Iris pigment epithelial cell (primary cell): Measurements from ENCODE around the gene EEFSEC.
A peak's percentile ranks its signal among the peaks of the same experiment; 100 is the strongest.

Experiments
- DNase-seq: peaks from one replicate; pipeline ENCODE4 v3.0.0-alpha.2; 2011; ENCODE audit warnings: low read depth

Gene EEFSEC, protein sequence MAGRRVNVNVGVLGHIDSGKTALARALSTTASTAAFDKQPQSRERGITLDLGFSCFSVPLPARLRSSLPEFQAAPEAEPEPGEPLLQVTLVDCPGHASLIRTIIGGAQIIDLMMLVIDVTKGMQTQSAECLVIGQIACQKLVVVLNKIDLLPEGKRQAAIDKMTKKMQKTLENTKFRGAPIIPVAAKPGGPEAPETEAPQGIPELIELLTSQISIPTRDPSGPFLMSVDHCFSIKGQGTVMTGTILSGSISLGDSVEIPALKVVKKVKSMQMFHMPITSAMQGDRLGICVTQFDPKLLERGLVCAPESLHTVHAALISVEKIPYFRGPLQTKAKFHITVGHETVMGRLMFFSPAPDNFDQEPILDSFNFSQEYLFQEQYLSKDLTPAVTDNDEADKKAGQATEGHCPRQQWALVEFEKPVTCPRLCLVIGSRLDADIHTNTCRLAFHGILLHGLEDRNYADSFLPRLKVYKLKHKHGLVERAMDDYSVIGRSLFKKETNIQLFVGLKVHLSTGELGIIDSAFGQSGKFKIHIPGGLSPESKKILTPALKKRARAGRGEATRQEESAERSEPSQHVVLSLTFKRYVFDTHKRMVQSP

DNA sequence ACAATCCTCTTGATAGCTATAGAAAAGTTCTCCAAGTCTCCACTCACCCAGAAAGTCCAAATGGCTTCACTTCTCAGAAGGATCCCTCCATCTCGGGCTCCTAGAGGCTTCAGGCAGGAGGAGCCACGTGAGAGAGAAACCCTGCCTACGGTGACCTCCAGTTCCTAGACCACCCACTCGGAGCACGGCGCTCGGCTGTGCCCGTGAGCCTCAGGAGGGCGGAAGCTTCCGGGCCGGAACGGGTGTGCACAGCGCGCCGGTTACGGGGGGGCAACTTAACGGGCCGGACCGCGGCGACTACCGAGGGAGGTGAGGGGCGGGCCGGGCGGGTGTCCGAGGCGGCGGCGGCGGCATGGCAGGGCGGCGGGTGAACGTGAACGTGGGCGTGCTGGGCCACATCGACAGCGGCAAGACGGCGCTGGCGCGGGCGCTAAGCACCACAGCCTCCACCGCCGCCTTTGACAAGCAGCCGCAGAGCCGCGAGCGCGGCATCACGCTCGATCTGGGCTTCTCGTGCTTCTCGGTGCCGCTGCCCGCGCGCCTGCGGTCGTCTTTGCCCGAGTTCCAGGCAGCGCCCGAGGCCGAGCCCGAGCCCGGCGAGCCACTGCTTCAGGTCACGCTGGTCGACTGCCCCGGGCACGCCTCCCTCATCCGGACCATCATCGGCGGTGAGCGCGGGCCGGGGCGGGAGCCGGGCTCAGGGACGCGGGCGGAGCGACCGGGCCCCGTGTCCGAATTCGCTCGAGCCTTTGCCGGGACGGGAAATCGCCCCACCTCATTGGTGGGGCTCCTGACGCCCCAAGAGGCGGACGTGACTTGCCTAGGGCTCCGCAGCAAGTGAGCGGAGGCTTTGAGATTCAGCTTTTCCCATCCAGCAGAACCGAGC lies at the start of gene EEFSEC:
EEFSEC (plus strand) TSS at position 326 of the 886 bp plus-strand sequence; CDS start at position 353, 27 bp downstream.
- DNase-seq = peak; percentile 89

DNA sequence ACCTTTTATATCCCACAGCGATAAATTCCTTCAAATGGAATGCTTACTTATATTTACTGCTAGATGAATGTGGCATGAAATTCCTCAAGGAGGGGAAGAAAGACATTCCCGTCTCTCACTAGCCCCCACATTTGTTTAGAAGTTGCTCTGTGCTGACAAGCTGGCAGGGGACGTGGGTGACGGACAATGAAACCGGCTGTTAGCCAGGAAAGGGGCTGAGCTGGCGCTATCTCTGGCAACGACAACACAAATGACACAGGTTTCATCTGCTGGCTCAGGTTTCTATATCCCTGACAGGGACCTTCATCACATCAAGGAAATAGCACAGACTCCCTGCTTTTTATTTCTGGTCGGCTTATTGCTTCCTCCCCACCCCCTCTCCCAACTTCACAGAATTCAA lies 45.4 kb upstream of the EEFSEC start:
- DNase-seq = no peak

- no peak for DNase-seq
Measured at GRCh38 chr3:128111147-128111546, 42.1 kb upstream of the EEFSEC start.

DNA sequence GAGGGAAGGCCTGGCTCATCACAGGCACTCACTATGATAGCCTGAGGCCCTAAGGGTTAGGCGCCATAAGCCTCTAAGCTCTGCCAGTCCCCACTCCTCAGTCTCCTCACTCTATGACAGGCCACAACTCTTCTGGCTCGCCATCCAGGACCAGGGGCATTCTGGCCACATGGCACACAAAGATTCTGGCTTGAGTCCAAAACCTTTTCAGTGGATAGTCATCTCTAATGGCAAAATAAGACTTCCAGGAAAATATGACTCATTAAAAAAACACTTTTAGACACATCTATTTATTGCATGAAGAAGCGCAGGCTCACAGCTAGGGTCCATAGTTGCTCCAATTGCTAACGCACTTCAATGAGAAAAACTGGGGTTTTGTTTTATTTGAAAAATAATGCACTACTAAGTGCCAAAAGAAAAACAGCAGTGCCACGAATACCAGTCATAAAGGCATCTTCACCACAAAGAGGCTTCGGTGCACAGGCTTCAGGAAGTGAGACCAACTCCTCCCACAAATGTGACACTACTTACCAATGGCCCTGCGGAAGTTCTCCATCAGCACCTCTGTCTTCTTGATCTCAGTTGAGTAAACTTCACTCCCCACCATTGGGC lies 40.8 kb upstream of the EEFSEC start:
- peak; percentile 91 for DNase-seq

DNA sequence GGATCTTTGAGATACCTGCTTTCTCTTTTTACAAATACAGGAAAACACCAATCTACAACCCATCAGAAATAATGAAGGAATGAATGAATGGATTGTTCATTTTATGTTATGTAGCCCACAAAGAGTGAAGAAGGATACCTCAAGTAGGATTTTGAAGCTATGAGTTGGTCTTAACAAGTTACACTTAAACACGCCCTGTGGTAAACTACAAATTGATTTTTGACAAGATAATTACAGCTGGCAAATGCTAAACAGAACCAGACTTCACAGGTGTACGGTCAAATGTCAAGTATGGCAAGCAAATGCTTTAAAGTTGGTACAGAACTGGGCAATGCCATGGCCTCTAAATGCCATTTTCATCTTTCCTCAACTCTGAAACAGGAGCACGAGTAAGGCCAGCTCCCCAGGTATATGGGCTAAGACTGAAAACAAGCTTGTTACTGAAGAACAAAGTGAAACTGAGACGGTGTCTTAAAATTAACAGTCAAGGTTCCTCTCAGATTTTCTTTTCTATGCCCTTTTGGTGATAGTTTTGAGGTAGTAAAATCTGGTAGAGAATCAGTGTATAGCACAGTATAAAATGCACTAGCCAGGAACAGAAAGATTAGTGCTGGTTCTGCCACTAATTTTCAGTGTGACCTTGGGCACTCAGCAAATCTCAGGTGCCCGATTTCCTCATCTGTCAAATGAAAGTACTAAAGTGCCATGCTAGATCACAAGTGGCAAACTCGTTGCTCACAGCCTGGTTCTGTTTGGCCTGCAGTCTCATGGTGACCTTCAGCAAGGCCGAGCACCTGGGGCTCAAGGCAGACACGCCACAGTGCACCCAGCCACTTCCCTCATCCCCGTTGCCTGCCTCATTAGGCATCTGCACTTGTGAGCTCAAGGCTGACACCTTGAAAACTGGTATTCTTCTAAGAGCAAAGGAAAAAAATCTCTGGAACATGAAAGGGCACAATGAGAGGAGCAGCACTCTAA lies 39.2 kb upstream of the EEFSEC start:
- no peak for DNase-seq

GRCh38 chr3:128122013-128122412 lies 31.3 kb upstream of the EEFSEC start:
- DNase-seq = no peak

GRCh38 chr3:128123156-128123537 lies 30.1 kb upstream of the EEFSEC start:
- no peak for DNase-seq

GRCh38 chr3:128123538-128124368 lies 29.5 kb upstream of the EEFSEC start, which contains the start of gene RUVBL1:
Gene RUVBL1, minus strand, starts transcription at chr3:128123812. Its CDS starts 88 bp downstream, at chr3:128123724.
- DNase-seq = peak; percentile 99

- DNase-seq = no peak
Measured at GRCh38 chr3:128127236-128127635, 26.0 kb upstream of the EEFSEC start.

DNA sequence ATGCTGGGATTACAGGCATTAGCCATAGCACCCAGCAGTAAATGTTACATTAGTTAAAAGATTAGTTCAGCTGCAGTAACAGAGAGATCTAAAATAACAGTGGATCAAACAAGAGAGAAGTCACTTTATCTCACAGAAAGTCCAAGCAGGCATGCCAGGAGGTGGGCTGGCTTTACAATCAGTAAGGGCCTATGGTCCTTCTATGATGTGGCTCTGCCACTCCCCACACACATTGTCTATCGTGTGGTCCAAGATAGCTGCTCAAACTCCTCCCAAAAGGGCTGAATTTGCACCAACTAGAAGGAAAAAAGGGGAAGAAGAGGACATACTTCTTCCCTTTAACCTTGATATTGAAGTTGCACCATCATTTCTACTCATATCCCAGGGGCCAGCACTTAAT lies 25.0 kb upstream of the EEFSEC start:
- DNase-seq = no peak

DNA sequence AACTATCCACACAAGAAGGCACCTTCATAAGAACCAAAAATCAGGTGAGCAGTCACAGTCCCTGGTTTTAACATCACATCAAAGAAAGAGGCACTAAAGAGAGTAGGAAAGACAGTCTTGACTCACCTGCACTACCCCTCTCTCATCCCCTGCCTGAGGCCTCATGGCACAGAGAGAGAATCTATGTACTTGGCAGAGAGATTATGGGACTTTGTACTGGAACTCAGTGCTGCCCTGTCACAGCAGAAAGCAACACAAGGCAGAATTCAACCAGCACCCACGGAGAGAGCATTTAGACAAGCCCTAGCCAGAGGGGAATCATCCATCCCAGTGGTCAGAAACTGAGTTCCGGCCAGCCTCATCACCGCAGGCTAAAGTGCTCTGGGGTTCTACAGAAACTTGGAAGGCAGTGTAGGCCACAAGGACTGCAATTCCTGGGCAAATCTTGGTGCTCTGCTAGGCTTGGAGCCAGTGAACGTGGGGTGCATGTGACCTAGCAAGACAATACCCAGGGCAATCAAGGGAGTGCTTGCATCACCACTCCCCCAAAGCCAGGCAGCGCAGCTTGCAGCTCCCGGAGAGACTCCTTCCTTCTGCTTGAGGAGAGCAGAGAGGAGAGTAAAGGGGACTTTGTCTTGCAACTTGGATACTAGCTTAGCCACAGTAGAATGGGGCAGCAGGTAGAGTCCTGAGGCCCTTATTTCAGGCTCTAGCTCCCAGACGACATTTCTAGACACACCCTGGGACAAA lies 21.2 kb upstream of the EEFSEC start:
- no peak for DNase-seq

GRCh38 chr3:128133273-128133883 lies 19.9 kb upstream of the EEFSEC start:
- DNase-seq = peak; percentile 61

DNA sequence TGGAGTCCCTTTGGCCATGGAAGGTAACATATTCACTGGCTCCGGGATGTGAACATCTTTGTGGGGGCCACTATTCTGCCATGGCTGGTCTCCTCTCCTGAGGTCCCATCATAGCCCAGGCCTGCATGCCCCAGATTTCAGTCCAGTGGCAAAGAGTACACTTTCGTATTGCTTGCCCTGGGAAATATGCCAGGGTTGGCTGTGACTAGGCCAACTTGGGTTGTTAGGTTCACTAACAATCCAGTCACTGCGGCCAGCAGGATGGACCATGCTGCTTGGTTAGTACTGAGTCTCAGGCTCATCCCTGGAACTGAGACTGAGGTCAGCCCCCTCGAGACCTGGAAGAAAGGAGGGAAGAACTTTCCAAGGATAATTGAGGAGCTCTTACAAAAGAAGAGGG lies 9.8 kb upstream of the EEFSEC start:
- DNase-seq = no peak

DNA sequence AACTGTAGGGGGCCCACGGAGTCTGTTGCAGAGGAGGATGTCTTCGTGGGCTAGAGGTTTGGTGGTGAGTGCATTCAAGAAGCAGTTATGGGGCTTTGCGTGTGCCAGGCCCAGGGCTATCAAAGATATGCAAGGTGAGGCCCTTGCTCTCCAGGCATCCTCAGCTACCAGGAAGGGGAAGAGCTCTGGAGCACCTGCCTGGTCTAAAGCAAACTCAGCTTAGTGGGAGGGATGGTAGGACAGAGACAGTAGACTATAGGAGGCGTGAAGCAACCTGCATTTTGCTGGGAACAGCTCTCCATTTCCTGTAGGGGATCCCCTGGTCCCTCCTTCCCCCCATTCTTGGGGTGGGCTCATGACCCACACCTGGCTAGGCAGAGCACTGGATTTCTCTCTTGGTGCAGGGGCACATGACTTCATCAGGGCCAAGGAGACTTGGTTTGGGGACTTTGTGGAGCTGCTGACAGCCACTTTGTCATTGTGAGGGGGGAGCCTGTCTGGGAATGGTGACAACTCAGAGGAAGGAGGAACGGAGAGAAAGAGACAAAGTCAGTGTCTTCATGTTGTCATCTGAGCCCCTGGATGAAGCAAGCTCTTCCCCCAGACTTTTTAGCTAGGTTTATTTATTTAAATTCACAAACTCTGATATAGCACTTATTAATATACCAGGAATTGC lies 8.6 kb upstream of the EEFSEC start:
- no peak for DNase-seq

DNA sequence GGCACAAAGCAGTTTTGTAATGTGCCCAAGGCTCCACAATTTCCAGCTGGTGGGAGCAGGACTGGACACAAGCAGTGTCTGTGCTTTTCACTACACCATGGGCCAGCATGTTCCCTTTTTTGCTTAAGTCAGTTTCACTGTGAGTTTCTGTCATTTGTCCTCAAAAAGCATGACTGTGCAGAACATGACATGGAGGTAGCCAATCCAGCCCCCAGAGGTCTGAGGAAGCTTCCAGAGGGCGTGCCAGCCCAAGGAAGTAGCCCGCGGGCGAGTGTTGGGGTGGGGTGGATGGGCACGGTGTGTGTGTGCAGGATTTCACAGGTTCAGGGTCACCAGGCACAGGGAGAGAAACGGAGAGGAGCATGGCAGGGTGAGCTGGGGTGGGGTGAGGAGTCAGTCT lies 8.0 kb upstream of the EEFSEC start:
- no peak for DNase-seq

DNA sequence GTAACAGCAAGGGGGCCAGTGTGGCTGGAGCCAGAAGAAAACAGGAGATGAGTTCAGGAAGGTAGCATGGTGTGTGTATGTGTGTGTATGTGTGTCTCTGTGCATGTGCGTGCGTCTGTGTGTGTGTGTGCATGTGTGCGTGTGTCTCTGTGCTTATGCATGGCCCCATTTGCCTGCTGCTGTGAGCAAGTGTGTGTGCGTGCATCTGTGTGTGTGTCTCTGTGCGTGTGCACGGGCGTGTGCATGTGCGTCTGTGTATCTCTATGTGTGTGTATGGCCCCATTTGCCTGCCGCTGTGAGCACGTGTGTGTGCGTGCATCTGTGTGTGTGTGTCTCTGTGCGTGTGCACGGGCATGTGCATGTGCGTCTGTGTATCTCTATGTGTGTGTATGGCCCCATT lies 7.1 kb upstream of the EEFSEC start:
- no peak for DNase-seq

- no peak for DNase-seq
Measured at GRCh38 chr3:128149650-128150049, 3.6 kb upstream of the EEFSEC start.

DNA sequence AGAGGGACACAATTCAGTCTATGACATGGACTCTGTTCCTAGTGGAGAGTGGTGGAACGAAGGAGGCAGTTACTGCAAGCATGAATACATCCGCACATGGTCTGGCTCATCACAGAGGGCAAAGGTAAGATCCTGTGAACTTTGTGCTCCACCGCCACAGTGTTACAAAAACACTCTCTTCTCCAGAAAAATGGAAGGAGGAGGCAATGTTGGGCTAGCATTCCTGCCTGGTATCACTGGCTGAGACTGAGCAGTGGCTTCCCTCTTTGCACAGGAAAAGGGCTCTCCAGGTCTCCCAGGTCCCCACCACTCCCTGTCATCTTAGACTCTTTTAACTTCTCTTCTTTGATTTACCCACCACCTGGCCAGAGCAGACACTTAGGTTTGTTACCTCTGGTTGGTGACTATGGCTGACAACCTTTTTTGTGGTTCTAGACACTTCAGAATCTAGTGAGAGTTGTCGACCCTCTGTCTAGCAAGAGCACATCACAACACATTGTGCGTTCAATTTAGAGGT lies 1.5 kb upstream of the EEFSEC start:
- DNase-seq = no peak
